A549 (cell line): ENCODE measurements around the gene SPRTN. TPM values are rescaled to one million over a fixed set of nuclear protein-coding genes. Genes with fewer than 3 reads are reported as not detected.

ENCODE experiments used
- ATAC-seq, 2 experiments: fragments of 200-7000 bp in 1 of 2; fragments of >200 bp in 1 of 2; cut with Nextera tagmentation in 1 of 2; cut with Tn5 transposase in 1 of 2; 3 replicates each; pipeline versions ENCODE4 v1.8.0 to v1.9.1; 2018 to 2020; ENCODE audit warnings: mild to moderate bottlenecking in 1 of 2, moderate library complexity in 1 of 2
- CTCF ChIA-PET: fragments of 300-600 bp; sonication (Branson Sonifier 250); formaldehyde crosslinking; extraction: SDS; loops from one replicate; lab custom pipeline; 2021; ENCODE audit warnings: antibody characterized with exemption, inconsistent platforms; lab: Yijun Ruan, JAX
- POLR2A ChIA-PET: fragments of 350-600 bp; formaldehyde crosslinking; extraction: SDS; loops from one replicate; lab custom pipeline; 2021; ENCODE audit warnings: antibody characterized with exemption, inconsistent platforms; lab: Yijun Ruan, JAX
- DNase-seq, 2 experiments: peaks; one replicate each; pipeline versions ENCODE4 v3.0.0 to v3.0.0-alpha.2; 2011 to 2016; ENCODE audit warnings: low read depth in 1 of 2, low spot score in 1 of 2
- FAIRE-seq: peaks from 2 replicates; lab custom pipeline; 2011; peaks lifted over from hg19 to GRCh38; lab: Jason Lieb, UNC
- H3K27ac ChIP-seq, 2 experiments: fragments of >200 bp; sonication (Bioruptor Twin); formaldehyde crosslinking; 3 replicates each; pipeline ENCODE4 v1.5.1; 2016 to 2017
- H3K4me1 ChIP-seq: fragments of >200 bp; sonication (Bioruptor Twin); formaldehyde crosslinking; 3 replicates; pipeline ENCODE4 v1.6.1; 2016
- H3K4me2 ChIP-seq: fragments of >200 bp; sonication (Bioruptor Twin); formaldehyde crosslinking; 3 replicates; pipeline ENCODE4 v1.6.1; 2016
- H3K4me3 ChIP-seq: fragments of >200 bp; sonication (Bioruptor Twin); formaldehyde crosslinking; 3 replicates; pipeline ENCODE4 v1.5.1; 2016
- H3K9me3 ChIP-seq: fragments of >200 bp; sonication (Bioruptor Twin); formaldehyde crosslinking; 3 replicates; pipeline ENCODE4 v1.6.1; 2016
- CHD4 ChIP-seq: fragments of 200-600 bp; sonication (generic); IDR thresholded peaks from 2 replicates; pipeline ENCODE4 v1.6.1; 2016; ENCODE audit warnings: antibody characterized with exemption, mild to moderate bottlenecking, borderline replicate concordance
- ESRRA ChIP-seq: fragments of 150-350 bp; IDR thresholded peaks from 2 replicates; pipeline ENCODE4 v1.6.1; 2014; ENCODE audit warnings: mild to moderate bottlenecking, low read length, borderline replicate concordance
- HOXB13 ChIP-seq: fragments of 250-450 bp; sonication (Bioruptor Pico); IDR thresholded peaks from 2 replicates; pipeline ENCODE4 v1.5.0; 2020; ENCODE audit warnings: low read depth, mild to moderate bottlenecking, moderate library complexity
- NFE2L2 ChIP-seq: fragments of 150-350 bp; conservative IDR thresholded peaks from 2 replicates; pipeline ENCODE4 v1.6.1; 2014; ENCODE audit warnings: low read length
- POLR2AphosphoS2 ChIP-seq: conservative IDR thresholded peaks from 2 replicates; pipeline ENCODE4 v1.6.1; 2012; ENCODE audit warnings: low read length, improper control_type of control experiment, inconsistent platforms
- RAD21 ChIP-seq, 2 experiments: fragments of >200 bp in 1 of 2; sonication (Bioruptor Twin) in 1 of 2; formaldehyde crosslinking in 1 of 2; IDR thresholded peaks in 1 of 2; conservative IDR thresholded peaks in 1 of 2; 2 replicates in 1 of 2; 3 replicates in 1 of 2; pipeline ENCODE4 v1.6.1; 2012 to 2018; ENCODE audit warnings: inconsistent platforms in 1 of 2
- RNF2 ChIP-seq: fragments of 200-600 bp; sonication (generic); IDR thresholded peaks from 2 replicates; pipeline ENCODE4 v1.6.1; 2016; ENCODE audit warnings: low read depth, mild to moderate bottlenecking, antibody characterized with exemption, moderate library complexity, borderline replicate concordance
- SMC3 ChIP-seq: fragments of >200 bp; sonication (Bioruptor Twin); formaldehyde crosslinking; IDR thresholded peaks from 3 replicates; pipeline ENCODE4 v1.6.1; 2018; ENCODE audit warnings: inconsistent platforms
- SREBF2 ChIP-seq: fragments of 450-650 bp; IDR thresholded peaks from 2 replicates; pipeline ENCODE4 v1.6.1; 2014; ENCODE audit warnings: mild to moderate bottlenecking, moderate library complexity
- TP53 ChIP-seq: fragments of 250-450 bp; sonication (Bioruptor Pico); IDR thresholded peaks from 2 replicates; pipeline ENCODE4 v1.5.0; 2021; ENCODE audit warnings: mild to moderate bottlenecking, moderate library complexity
- ZC3H11A ChIP-seq: fragments of 450-650 bp; IDR thresholded peaks from 2 replicates; pipeline ENCODE4 v1.6.1; 2014; ENCODE audit warnings: antibody characterized with exemption, mild to moderate bottlenecking
- ZSCAN20 ChIP-seq: fragments of 250-450 bp; sonication (Bioruptor Pico); IDR thresholded peaks from 2 replicates; pipeline ENCODE4 v1.8.0; 2022; ENCODE audit warnings: mild to moderate bottlenecking, moderate library complexity
- WGBS: methylation state at CpG from one replicate; pipeline ENCODE4 v1.1.6; 2017; ENCODE audit errors: missing lambda C conversion rate; 5-methylcytosine and 5-hydroxymethylcytosine counted together
- polyA plus RNA-seq, 4 experiments: library from polyadenylated mRNA; depleted of rRNA in 3 of 4; stranded (reverse); fragments of >200 nt; fragmentation: RNase III in 1 of 4; extraction: RNeasy Plus Mini Kit Qiagen cat#74134 plus additional on column Dnase treatment in 1 of 4; gene quantifications; 2 replicates in 3 of 4; 3 replicates in 1 of 4; pipeline ENCODE4 v1.2.3, GENCODE V29; 2011 to 2017
- TF ChIP-seq, protein P1 (sequence below): fragments of 150-350 bp; IDR thresholded peaks from 2 replicates; pipeline ENCODE4 v1.6.1; 2014; ENCODE audit warnings: low read depth, mild to moderate bottlenecking, low read length
- TF ChIP-seq, protein P2 (sequence below): fragments of 250-450 bp; sonication (Bioruptor Pico); IDR thresholded peaks from 2 replicates; pipeline ENCODE4 v1.5.0; 2021; ENCODE audit warnings: mild to moderate bottlenecking, moderate library complexity, borderline replicate concordance
- TF ChIP-seq, protein P3 (sequence below): fragments of 250-450 bp; sonication (Bioruptor Pico); IDR thresholded peaks from 2 replicates; pipeline ENCODE4 v1.5.0; 2020; ENCODE audit warnings: low read depth, mild to moderate bottlenecking, moderate library complexity
- TF ChIP-seq, protein P4 (sequence below): IDR thresholded peaks from 2 replicates; pipeline ENCODE4 v1.6.1; 2012

Gene SPRTN
- polyA plus RNA-seq, 2 of the 4 experiments (the other 2 are of a cell fraction) = 14.0 to 21.0 TPM

DNA sequence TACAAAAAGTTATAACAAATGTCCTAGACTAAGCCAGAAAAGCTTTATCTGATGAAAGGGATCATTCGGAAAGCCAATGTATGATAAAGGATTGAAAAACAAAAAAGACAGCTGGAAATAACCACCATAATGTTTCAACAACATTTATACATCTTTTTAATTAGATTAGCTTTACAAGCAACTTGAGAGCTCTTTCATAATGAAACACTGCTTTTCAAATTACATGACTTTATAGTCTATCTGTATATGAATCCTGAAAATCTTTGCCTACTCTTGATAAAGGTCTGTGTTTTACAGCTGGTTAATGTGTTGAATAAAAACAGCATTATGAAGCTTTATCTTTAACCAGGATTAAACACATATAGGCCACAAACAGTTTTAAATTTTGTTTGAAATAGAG lies 25.5 kb downstream of the SPRTN start:
- H3K27ac ChIP-seq = no peak overlapping the region
- DNase-seq (no peak), FAIRE-seq (no peak), ATAC-seq (no peak)
- ChIA-PET CTCF (interaction anchor here (1.0 to 4.0 kb wide), 8 partner anchors 11 to 227 kb away, joined by 3 to 22 read pairs (median 5); partner anchors contain the start of gene EGLN1), POLR2A (no interaction called here)
- H3K4me1 ChIP-seq = peaks cover 16% of the 10 kb centered on the region
- no peak overlapping the region for H3K4me2 ChIP-seq
- TF ChIP-seq SREBF2 (no peak), TP53 (no peak), HOXB13 (CRISPR knock-in tag) (no peak), ESRRA (no peak), RNF2 (no peak), POLR2AphosphoS2 (no peak), NFE2L2 (no peak)
- TF ChIP-seq, protein P1, sequence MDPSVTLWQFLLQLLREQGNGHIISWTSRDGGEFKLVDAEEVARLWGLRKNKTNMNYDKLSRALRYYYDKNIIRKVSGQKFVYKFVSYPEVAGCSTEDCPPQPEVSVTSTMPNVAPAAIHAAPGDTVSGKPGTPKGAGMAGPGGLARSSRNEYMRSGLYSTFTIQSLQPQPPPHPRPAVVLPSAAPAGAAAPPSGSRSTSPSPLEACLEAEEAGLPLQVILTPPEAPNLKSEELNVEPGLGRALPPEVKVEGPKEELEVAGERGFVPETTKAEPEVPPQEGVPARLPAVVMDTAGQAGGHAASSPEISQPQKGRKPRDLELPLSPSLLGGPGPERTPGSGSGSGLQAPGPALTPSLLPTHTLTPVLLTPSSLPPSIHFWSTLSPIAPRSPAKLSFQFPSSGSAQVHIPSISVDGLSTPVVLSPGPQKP = no peak
- 94% methylated on average over 1 of the region's 1 CpG for WGBS
- no peak overlapping the region for H3K4me3 ChIP-seq
- H3K9me3 ChIP-seq = no peaks in the 10 kb centered on the region

DNA sequence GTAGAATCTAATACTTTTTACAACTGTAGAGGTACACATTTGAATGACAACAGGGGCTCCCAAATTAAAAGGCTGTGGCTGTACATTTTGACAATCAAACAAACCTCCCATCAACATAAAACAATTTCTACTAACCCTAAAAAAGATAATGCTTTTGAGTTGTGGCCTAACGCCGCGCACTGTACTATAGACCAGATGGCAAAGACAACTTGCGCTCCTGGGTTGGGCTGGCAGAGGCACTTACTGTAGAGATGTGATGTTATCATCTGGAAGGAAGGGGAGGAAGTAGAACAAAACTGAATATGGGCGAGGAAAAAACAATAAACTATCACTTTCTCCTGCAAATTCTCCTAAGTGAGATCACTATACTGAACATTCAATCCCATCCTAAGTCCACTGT lies 26.1 kb downstream of the SPRTN start:
- H3K4me2 ChIP-seq = no peak overlapping the region
- CTCF ChIA-PET = interaction anchor here (0.6 to 4.0 kb wide), 4 partner anchors 13 to 227 kb away, joined by 3 to 22 read pairs (median 4); no protein-coding TSS in a partner anchor
- H3K9me3 ChIP-seq = no peaks in the 10 kb centered on the region
- POLR2A ChIA-PET = no interaction called here
- H3K4me1 ChIP-seq = peaks cover 11% of the 10 kb centered on the region
- no peak for FAIRE-seq
- 94% methylated on average over 5 of the region's 5 CpGs for WGBS
- TF ChIP-seq, protein P2, sequence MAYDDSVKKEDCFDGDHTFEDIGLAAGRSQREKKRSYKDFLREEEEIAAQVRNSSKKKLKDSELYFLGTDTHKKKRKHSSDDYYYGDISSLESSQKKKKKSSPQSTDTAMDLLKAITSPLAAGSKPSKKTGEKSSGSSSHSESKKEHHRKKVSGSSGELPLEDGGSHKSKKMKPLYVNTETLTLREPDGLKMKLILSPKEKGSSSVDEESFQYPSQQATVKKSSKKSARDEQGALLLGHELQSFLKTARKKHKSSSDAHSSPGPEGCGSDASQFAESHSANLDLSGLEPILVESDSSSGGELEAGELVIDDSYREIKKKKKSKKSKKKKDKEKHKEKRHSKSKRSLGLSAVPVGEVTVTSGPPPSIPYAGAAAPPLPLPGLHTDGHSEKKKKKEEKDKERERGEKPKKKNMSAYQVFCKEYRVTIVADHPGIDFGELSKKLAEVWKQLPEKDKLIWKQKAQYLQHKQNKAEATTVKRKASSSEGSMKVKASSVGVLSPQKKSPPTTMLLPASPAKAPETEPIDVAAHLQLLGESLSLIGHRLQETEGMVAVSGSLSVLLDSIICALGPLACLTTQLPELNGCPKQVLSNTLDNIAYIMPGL = no peak
- TF ChIP-seq, protein P3, sequence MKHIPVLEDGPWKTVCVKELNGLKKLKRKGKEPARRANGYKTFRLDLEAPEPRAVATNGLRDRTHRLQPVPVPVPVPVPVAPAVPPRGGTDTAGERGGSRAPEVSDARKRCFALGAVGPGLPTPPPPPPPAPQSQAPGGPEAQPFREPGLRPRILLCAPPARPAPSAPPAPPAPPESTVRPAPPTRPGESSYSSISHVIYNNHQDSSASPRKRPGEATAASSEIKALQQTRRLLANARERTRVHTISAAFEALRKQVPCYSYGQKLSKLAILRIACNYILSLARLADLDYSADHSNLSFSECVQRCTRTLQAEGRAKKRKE (CRISPR knock-in tag) = no peak
- no peak for TF ChIP-seq ZC3H11A
- no peak for TF ChIP-seq CHD4
- no peak overlapping the region for H3K4me3 ChIP-seq
- H3K27ac ChIP-seq = no peak overlapping the region
- DNase-seq = no peak
- no peak for ATAC-seq

DNA sequence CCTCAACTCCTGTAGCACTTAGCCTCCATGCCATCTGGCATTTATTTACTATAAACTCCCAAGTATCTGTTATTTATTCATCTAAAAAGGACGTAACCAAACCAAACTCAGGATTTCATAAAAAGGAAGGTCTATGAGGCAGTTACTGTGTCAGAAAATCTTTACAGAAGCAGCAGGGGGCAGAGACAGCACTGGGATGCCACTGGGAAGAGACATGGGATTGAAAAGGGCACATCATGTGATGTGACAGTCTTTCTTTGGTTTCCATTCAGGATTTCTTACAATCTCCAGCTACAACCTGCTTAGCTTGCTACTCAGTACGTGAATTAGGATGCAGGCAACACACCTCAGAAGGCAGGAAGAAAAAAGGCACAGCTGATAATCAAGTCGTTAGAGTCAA lies 31.2 kb downstream of the SPRTN start:
- CTCF ChIA-PET = interaction anchor here (0.6 to 3.6 kb wide), 6 partner anchors 8 to 221 kb away, joined by 4 to 18 read pairs (median 6); no protein-coding TSS in a partner anchor
- WGBS = 92% methylated on average over 3 of the region's 3 CpGs
- POLR2A ChIA-PET = no interaction called here
- DNase-seq = no peak
- ATAC-seq = peak in 1 of 2 experiments; percentile 67; a peak in 3 of 6 replicates
- Histone ChIP-seq H3K4me3 (no peak overlapping the region), H3K4me1 (peaks cover 15% of the 10 kb centered on the region; the same call in 2 of the 3 replicates), H3K4me2 (no peak overlapping the region), H3K9me3 (no peaks in the 10 kb centered on the region), H3K27ac (no peak overlapping the region)
- TF ChIP-seq, protein P4, sequence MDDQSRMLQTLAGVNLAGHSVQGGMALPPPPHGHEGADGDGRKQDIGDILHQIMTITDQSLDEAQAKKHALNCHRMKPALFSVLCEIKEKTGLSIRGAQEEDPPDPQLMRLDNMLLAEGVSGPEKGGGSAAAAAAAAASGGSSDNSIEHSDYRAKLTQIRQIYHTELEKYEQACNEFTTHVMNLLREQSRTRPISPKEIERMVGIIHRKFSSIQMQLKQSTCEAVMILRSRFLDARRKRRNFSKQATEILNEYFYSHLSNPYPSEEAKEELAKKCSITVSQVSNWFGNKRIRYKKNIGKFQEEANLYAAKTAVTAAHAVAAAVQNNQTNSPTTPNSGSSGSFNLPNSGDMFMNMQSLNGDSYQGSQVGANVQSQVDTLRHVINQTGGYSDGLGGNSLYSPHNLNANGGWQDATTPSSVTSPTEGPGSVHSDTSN = no peak
- TF ChIP-seq SMC3 (peak; percentile 16; the same call in 1 of the 3 replicates), RAD21 (conservative IDR thresholded peaks at IDR 0.05 in 1 of 2, IDR thresholded peaks at IDR 0.05 in 1 of 2) (peak; percentile 48 to 50; a peak in 4 of 5 replicates), ZSCAN20 (no peak)
- TF ChIP-seq, all 56 proteins: peak for 2
- FAIRE-seq = no peak
